Measurements from ENCODE around the gene ANKDD1B. TPM values are rescaled to one million over a fixed set of nuclear protein-coding genes. Genes with fewer than 3 reads are reported as not detected.

Gene ANKDD1B
- total and polyA plus RNA-seq, 2 of the 8 experiments (the other 6 are each of a cell fraction or from before 2014, with no cell fraction given), result 0.08 to 0.22 TPM

- TF ChIP-seq BRCA1 (IDR thresholded peaks at IDR 0.05; ENCODE audit: low read depth, low read length) (no peak), HDAC6 (IDR thresholded peaks at IDR 0.05; ENCODE audit: low read depth, low read length) (no peak), SIX5 (IDR thresholded peaks at IDR 0.05; ENCODE audit: low read depth, low read length) (no peak)
Measured at GRCh38 chr5:75666801-75667200, 55.5 kb downstream of the ANKDD1B start (continued).

Data from H1 (cell line).